HCEC 1CT (cell line): ENCODE measurements around the gene PCYT2.
A peak's percentile ranks its signal among the peaks of the same experiment; 100 is the strongest.

Source experiments
- DNase-seq: peaks from one replicate; pipeline ENCODE4 v3.0.0-alpha.2; 2017

The PCYT2 gene

DNA sequence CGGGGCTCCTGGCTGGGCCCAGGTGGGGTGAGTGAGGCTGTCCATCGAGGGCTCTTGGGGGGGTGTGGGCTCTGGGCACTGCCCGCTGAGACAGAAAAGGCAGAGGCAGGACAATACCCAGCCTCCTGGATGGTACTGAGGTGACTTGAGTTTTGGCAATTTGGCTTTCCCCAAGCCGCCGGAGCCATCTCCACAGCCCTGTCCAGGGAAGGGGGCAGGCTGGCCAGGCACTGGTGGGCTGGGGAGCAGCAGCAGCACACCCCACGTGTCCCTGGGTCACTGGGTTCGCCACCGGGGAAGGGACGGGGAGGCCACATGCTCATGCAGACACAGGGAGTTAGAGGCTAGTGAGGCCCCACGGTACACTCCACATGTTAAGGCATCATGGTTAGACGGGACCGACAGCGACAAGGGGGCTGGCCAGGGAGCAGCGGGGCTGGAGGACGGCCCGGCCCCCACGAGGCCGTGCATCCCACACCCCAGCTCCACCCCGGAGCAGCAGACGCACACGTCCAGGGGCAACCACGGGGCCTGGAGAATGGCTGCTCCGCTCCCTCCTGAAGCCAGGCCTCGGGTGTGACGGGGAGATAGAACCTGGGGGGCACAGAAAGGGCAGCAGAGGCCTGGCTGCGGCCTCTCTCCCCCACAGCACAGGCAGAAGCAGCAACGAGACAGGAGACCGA lies 43.1 kb downstream of the PCYT2 start:
- DNase-seq = peak; percentile 21

DNA sequence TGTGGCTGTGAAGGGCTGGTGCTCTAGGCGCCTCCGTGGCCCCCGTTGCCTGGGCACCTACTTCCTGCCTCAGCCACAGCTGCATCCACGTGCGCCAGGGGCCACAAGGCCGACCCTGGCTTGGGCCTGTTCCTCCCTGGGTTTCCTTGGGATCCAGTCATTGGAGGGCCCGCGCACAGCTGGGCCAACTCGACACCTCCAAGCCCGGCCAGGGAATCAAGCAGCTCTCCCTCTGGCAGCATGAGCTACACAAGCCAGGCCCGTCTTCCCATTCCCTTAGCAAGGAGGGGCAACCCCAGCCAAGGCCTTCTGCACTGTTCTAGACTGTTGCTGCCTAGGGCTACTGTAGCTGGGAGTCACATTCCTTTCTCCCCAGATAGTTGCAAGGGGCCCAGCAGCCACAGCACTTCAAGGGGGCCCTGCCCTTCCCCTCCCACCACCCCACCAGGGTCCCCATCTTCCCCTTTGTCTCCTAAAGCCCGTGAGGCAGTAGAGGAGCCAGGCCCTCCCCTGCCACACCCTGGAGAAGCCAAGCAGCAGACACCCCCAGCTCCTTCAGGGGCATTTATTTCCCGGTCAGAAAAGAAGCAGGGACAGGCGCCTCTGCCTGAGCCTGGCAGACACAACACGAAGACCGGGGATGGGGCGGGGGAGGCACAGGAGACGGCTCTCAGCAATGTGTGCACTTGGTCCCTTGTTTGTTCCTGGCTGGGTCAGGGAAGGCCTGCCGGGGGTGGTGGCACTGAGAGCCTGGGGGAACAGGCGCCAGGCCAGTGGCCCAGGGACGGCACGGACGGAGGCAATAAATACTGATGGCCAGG lies 43.8 kb downstream of the PCYT2 start:
- DNase-seq = peak; percentile 66

DNA sequence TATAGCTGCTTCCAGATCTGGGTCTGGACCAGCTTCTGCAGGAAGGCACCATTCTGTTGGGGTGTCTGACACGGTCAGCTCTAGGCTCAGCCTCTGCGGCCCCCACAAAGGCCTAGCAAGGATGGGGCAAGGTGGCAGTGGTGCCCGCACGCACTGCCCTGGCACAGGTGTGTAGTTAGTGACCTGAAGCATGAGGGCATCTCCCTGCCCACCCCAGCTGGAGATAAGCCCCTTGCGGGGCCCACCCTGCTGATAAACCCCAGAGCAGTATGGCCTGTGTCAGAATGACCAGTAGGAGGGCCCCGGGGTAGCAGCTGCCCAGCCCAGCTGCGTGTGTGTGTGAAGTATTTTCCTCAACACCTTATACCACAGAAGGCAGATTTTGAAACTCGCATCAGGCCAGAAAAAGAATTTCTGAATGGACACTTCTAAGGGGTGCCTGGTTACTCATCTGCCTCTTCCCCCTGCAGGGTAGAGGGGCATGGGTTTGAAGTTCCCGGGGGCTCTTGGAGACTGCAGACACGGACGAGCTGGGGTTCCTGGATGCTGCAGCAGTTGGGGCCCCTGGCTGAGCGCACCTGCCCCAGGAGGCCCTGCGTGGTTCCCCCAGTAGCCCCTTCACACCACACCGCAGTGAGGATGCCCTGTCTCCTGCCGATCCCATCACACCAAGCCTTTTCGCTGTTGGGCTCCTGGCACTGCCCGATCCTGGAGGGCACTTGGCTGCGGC lies 44.6 kb downstream of the PCYT2 start:
- DNase-seq = peak; percentile 19

DNA sequence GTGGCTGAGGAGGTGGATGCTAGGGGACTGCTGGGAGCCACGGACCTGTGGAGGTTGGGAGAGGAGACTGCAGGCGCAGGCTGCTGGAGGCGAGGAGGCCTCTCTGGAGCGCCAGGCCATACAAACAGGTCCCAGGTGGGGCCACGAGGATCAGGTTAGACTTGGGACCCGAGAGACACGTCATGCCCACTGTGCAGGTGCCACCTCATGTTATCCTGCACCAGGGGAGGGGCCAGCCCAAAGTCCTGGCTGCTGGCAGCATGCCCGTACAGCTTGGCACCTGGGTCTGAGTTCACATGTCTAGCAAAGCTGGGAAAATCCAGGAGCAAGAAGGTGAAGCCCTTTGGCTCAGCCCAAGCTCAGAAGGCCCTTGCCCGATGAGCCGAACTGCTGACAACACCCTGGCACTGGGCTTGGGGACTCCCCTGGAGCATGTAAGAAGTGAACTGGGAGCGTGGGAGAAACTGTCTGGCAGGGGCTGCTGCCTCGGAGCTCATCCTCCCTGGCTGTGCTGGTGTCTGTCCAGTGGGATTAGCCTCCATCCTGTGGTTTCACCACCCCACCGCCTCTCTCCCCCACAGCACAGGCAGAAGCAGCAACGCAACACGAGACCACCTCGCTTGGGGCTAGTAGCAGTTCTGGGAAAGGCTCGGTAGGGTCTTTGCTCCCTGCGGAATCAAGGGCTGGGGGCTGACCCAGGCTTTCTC lies 45.3 kb downstream of the PCYT2 start:
- DNase-seq = no peak

DNA sequence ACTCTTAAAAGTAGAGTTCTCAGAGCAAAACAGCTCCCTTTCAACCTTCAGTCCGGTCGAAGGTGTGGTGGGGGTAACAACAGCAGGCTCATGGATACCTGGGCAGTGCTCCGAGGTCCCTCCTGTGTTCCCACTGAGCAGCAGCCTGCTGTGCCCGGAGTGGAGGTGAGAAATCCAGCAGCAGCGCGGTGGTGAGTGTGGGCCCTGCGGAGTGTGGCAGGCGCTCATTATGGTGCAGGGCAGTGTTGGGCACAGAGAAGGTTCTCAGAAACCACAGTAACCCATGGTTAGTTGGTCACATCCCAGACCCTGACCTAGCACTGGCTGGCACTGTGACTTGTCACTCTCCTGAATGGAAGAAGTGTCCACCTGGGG lies 45.9 kb downstream of the PCYT2 start:
- DNase-seq = no peak

DNA sequence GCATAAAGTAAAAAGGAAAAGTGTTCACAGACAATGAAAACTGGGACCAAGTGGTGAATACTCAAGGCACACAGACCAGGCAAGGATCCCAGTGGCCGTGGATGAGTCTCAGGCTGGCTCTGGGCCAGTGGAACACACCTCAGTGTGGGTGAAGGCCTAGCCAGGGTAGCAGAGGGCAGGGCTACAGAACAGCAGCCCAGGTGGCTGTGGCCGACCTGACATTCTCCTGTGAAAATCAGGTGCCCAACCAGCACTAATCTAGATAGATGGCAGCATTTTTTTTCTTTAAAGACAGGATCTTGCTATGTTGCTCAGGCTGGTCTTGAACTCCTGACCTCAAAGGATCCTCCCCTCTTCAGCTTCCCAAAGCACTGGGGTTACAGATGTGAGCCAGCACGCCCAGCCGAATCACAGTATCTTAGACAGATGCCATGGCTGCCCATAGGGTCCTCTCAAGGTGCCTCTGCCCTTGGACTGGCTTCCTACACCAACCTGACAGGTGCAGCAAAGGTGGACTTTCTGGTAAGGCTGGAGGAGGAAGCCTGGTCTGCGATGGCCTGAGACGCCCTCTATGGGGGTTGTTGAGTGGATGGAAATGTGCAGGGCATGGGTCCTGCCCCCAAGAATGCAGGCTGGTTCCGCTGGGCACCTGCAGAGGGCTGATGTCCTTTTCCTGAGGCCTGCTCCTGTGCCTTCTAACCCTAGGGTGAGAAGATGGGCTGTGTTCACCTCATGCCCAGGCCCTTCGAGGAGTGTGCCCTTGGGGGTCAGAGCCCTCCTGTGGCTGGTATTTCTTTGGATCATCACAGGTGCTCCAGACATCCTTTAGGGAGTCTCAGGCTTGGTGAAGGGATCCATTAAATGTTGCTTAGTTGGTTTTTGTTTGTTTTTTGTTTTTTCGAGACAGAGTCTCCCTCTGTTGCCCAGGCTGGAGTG lies 47.1 kb downstream of the PCYT2 start:
- DNase-seq = no peak

DNA sequence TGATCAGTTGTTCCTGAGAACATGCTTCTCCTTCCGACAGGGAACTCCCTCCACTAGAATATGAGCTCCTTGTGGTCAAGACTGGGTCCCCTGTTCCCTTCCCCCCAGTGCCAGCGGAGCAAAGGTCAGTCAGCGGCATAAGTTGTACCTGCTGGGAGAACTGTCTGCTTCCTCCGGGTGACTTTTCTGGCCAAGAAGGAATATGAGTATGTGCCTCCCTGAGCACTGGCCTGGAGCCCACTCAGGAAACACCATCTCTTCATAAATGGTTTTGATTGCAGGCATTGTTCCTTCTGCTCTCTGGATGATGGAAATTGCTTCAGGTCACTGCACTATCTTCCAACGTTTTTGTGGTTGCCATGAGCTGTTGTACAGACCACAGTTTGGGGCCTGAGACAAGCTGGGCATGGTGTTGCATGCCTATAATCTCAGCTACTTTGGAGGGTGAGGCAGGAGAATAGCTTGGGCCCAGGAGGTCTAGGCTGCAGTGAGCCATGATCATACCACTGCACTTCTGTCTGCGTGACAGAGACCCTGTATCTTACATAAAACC lies 48.0 kb downstream of the PCYT2 start:
- no peak for DNase-seq

DNA sequence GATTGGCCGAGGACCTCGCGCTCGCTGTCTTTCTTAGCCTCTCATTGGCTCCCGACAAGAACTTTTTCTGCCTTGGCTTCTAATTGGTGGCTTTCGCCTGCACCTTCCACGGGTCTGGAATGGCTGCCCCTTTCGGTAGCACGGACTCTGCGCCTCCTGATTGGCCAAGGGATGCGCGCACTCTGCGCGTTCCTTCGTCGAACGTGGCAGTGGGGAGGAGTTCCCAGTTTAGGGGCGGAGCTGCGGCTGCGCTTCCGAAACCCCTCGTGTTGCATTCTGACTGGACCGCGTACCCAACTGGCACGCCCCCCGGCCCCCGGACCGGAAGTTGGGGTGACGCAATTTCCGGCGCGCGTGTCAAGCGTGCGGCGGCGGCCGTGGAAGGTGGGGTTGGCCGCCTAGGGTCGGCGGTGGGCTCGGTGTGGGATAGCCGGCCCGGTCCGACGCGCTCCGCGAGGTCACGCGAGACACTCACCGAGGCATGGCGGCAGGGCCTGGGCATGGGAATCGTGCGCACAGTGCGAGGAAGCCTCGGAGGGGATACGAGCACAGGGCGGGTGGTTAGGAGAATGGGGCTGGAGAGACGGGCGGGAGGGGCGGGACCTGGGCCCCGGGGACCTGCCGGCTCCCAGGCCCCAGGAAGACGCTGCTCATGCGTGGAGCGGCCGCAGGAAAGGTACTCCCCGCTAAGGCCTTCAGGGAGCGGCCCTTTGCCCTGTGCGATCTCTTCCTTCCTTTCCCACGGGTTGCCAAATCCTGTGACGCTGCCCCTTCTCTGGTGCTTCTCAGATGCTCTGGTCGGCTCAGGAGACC lies 50.2 kb downstream of the PCYT2 start:
- peak; percentile 100 for DNase-seq

DNA sequence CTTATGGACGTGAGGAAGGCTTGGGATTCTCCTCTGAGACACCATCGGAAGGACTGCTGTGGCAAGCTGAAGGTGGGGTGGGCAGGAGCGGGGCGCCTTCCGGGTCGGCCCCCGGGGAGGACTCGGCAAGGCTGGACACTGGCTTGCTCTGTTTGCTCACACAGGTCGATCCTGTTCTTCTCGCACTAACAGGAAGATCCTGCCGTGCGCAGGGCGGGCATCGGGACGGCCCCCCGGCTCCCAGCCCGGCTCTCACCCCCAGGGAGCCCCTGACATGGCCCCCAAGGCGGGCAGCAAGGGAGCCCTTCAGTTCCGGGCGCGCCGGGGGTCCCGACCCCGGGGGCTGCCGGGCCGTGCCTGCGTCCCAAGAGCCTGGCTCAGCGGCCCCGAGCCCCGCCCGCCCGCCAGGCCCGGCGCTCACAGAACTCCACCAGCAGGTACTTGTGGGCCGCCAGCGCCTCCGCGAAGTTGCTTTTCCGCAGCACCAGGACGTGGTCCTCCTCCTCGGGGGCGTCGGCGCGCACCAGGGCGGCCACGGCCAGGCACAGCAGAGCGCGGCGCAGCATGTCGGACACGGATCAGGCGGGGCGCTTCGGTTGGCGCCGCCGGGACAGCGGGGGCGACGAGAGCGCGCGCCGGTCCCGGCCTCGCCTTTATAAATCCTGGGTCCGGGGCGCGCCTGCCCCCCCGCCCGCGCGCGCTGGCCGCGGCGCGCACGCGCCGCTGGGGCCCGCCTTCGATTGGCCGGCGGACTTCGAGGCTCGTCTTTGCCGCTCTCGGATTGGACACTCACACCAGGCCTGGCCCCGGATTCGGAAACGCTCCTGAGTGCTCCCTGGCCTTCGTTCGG lies 51.1 kb downstream of the PCYT2 start, which contains the start of gene P4HB:
TSS of gene P4HB (minus strand) at position 630 of the 850 bp plus-strand sequence. CDS start at position 566, 64 bp downstream.
- no peak for DNase-seq

DNA sequence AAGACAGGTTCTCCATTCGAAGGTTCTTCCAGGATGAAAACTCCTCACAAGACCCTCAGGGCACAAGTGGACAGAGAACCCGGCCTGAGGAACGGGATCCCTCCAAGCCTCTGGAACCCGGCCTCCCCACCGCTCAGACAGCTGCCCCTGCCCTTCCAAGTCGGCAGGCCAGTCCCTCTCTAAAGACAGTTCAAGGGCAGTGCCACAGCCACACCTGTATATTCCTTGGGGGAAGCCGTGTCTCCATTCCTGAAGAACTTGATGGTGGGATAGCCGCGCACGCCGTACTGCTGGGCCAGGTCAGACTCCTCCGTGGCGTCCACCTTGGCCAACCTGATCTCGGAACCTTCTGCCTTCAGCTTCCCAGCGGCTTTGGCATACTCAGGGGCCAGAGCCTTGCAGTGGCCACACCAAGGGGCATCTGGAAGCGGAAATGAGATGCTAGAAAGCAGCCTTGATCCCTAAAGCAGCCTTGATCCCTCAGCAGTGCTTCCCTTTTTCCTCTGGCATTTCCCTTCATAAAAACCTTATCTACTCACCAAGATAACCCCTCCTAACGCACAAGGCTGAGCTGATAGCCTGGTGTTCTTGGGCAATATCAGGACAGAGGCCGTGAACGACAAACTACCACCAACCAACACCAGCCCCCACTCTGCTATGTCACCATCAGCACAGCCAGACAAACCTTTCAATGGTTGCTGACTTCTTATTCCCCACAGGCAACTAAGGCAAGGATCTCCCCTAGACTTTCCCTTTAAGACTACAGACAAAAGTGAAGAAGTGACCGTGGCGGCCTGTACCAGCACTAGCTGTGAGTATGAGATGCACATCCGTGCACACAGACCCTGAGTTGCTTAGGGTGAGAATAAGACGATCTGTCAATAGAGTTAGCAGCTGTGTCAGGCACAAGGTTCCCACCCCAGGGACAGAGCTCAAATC lies 52.0 kb downstream of the PCYT2 start:
- DNase-seq = no peak

DNA sequence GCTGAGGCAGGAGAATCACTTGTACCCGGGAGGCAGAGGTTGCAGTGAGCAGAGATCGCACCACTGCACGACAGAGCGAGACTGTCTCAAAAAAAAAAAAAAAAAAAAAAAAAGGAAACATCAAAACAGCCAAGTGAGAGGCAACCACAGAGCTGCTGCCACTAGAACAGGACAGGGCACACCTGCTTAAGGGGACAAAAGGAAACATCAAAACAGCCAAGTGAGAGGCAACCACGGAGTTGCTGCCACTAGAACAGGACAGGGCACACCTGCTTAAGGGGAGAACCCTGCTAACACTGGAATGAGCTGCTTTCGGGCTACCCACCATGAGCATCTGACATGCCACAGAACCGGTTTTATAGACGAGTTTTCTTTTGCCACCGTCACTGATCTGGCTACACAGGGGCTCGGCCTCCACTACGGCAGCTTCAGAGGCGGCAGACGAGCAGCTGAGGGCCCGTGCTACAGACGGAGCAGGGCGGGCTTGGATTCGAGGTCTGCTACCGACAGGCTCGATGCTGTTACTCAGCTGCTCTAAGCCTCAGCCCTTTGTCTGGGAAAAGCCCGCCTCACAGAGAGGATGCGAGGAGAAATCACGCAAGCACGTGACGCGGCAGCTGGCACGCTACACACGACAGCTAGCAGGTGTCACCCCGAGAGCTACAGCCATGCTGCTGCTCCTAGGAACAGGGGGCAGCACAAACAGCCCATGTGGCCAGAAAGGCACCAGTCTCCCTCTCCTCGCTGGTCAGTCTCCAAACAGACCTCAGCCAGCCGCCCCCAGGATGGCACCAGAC lies 52.8 kb downstream of the PCYT2 start:
- DNase-seq = no peak

DNA sequence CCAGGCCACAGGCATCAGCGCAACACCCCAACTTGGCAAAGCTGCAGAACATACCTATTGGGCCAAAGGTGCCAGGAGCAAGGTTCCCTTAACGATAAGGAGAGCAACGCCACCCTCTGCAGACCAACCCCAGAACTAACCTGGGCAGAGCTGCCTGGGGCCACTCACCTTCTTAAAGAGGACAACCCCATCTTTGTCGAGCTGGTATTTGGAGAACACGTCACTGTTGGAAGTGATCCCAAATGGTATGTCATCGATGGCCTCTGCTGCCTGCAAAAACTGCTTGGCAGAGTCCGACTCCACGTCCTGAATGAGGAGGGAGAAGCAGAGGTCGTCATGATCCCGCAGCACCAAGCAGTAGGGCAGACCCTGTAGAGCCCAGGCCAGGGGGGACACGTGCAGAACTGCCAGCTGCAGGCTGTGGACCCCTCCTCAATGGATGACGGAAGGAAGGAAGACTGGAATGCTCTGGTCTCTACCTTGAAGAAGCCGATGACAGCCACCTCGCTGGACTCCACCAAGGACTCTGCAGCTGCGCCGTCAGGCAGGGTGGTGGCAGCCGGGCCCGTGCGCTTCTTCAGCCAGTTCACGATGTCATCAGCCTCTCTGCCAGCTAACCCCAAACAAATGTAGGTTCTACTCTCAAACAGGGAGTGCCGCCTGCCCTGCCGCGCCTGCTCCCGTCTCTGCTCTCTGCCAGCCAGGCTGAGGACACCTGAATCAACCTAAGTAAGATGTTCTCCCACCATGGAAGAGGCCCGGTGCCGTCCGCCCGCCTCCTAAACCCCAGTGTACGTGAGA lies 56.0 kb downstream of the PCYT2 start:
- no peak for DNase-seq

DNA sequence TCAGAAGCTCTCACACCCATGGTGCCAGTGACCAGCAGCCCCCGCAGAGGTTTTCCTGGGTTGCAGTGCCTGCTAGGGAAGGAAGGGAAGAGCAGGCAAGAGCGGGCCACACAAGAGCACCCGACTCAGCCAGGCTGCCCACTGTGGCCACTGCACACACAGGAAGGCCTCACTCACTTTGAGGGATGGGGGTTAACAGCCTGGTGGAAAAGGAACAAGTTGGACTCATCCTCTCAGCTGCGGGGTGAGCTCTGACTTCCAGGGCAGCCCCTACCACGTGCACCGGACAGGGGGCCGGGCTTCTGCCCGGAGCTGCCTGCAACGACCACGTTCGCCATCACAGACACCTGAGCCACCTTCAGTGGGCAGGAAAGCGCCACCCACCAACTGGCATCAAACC lies 59.0 kb downstream of the PCYT2 start:
- no peak for DNase-seq

DNA sequence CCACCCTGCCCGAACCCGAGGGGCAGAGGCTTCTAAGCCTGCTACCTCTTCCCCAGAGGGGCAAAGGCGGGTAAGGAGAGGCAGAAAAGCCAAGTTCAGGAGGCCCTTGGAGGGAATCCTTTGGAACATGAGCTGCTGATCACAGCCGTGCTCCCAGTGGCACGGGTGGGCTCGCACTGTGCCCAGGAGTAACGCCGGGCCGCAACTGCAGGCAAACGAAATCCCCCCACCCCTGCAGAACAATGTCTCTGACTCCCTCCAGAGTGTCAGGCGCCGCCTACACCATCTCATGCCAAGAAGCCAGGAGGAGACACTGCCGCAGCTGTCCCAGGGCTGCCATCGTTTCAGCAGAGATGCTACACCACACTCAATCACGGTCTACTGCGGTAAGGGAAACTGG lies 59.8 kb downstream of the PCYT2 start:
- DNase-seq = no peak
